GM12878 (cell line): ENCODE results near the gene IPCEF1.

Experiments
- CBX3 ChIP-seq: fragments of 200-600 bp; sonication (generic); IDR thresholded peaks from 2 replicates; pipeline ENCODE4 v1.6.1; 2016; ENCODE audit warnings: low read depth, borderline replicate concordance
- CBX5 ChIP-seq: sonication (generic); IDR thresholded peaks from 2 replicates; pipeline ENCODE4 v1.6.1; 2016; ENCODE audit warnings: low read depth, moderate library complexity, mild to moderate bottlenecking, inconsistent platforms
- EP300 ChIP-seq, 2 experiments: fragments of 150-350 bp in 1 of 2; IDR thresholded peaks; 2 replicates each; pipeline ENCODE4 v1.6.1; 2011 to 2012; ENCODE audit warnings: low read depth in 2 of 2, low read length in 2 of 2, borderline replicate concordance in 1 of 2, improper control_type of control experiment in 1 of 2, inconsistent platforms in 1 of 2; ENCODE audit not compliant: control insufficient read depth in 1 of 2
- EZH2 ChIP-seq: IDR thresholded peaks from 2 replicates; pipeline ENCODE4 v1.6.1; 2012; ENCODE audit warnings: low read depth, mild to moderate bottlenecking, control low read depth, inconsistent platforms, low read length, borderline replicate concordance; ENCODE audit not compliant: control insufficient read depth
- FOXK2 ChIP-seq: fragments of 450-650 bp; IDR thresholded peaks from 2 replicates; pipeline ENCODE4 v1.6.1; 2017; ENCODE audit warnings: mild to moderate bottlenecking, moderate library complexity
- JUND ChIP-seq: IDR thresholded peaks from 2 replicates; pipeline ENCODE4 v1.6.1; 2012; ENCODE audit warnings: low read depth, mild to moderate bottlenecking, low read length, improper control_type of control experiment, moderate library complexity
- POLR2AphosphoS5 ChIP-seq: IDR thresholded peaks from 2 replicates; pipeline ENCODE4 v1.6.1; 2011; ENCODE audit warnings: mild to moderate bottlenecking, low read length, inconsistent platforms
- TBL1XR1 ChIP-seq: IDR thresholded peaks from 2 replicates; pipeline ENCODE4 v1.6.1; 2012; ENCODE audit warnings: low read depth, low read length, improper control_type of control experiment
- ZNF217 ChIP-seq: fragments of 450-650 bp; IDR thresholded peaks from 2 replicates; pipeline ENCODE4 v1.6.1; 2017; ENCODE audit warnings: antibody characterized with exemption, mild to moderate bottlenecking
- TF ChIP-seq, protein P1 (sequence below): fragments of 450-650 bp; IDR thresholded peaks from 2 replicates; pipeline ENCODE4 v1.6.1; 2016; ENCODE audit warnings: mild to moderate bottlenecking
- TF ChIP-seq, protein P2 (sequence below), 3 experiments: IDR thresholded peaks in 2 of 3; conservative IDR thresholded peaks in 1 of 3; 2 replicates each; pipeline ENCODE4 v1.5.1; 2011; ENCODE audit warnings: low read depth in 3 of 3, low read length in 3 of 3, mild to moderate bottlenecking in 3 of 3, control low read depth in 2 of 3, moderate library complexity in 2 of 3, inconsistent platforms in 1 of 3, mixed read lengths in 1 of 3; ENCODE audit not compliant: control insufficient read depth in 2 of 3, insufficient read depth in 1 of 3; ENCODE audit errors: extremely low read depth in 1 of 3
- TF ChIP-seq, protein P3 (sequence below): IDR thresholded peaks from 2 replicates; pipeline ENCODE4 v1.6.1; 2012; ENCODE audit warnings: low read depth, low read length, improper control_type of control experiment
- TF ChIP-seq, protein P4 (sequence below): IDR thresholded peaks from 2 replicates; pipeline ENCODE4 v1.6.1; 2011; ENCODE audit warnings: borderline replicate concordance, low read depth, mild to moderate bottlenecking, moderate library complexity, low read length; ENCODE audit not compliant: insufficient read depth, poor library complexity, severe bottlenecking

- no peak for TF ChIP-seq FOXK2
- TF ChIP-seq, protein P1, sequence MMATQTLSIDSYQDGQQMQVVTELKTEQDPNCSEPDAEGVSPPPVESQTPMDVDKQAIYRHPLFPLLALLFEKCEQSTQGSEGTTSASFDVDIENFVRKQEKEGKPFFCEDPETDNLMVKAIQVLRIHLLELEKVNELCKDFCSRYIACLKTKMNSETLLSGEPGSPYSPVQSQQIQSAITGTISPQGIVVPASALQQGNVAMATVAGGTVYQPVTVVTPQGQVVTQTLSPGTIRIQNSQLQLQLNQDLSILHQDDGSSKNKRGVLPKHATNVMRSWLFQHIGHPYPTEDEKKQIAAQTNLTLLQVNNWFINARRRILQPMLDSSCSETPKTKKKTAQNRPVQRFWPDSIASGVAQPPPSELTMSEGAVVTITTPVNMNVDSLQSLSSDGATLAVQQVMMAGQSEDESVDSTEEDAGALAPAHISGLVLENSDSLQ, result no peak
- TF ChIP-seq EP300 (IDR thresholded peaks at IDR 0.05; ENCODE audit: borderline replicate concordance in 1 of 2, control insufficient read depth in 1 of 2, low read depth in 2 of 2, low read length in 2 of 2), result no peak
- TF ChIP-seq, protein P2, sequence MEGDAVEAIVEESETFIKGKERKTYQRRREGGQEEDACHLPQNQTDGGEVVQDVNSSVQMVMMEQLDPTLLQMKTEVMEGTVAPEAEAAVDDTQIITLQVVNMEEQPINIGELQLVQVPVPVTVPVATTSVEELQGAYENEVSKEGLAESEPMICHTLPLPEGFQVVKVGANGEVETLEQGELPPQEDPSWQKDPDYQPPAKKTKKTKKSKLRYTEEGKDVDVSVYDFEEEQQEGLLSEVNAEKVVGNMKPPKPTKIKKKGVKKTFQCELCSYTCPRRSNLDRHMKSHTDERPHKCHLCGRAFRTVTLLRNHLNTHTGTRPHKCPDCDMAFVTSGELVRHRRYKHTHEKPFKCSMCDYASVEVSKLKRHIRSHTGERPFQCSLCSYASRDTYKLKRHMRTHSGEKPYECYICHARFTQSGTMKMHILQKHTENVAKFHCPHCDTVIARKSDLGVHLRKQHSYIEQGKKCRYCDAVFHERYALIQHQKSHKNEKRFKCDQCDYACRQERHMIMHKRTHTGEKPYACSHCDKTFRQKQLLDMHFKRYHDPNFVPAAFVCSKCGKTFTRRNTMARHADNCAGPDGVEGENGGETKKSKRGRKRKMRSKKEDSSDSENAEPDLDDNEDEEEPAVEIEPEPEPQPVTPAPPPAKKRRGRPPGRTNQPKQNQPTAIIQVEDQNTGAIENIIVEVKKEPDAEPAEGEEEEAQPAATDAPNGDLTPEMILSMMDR (IDR thresholded peaks at IDR 0.05 in 2 of 3, conservative IDR thresholded peaks at IDR 0.05 in 1 of 3; ENCODE audit: control insufficient read depth in 2 of 3, extremely low read depth in 1 of 3, insufficient read depth in 1 of 3, low read depth in 3 of 3, low read length in 3 of 3), result no peak
- TF ChIP-seq TBL1XR1, result no peak
- TF ChIP-seq, protein P3, sequence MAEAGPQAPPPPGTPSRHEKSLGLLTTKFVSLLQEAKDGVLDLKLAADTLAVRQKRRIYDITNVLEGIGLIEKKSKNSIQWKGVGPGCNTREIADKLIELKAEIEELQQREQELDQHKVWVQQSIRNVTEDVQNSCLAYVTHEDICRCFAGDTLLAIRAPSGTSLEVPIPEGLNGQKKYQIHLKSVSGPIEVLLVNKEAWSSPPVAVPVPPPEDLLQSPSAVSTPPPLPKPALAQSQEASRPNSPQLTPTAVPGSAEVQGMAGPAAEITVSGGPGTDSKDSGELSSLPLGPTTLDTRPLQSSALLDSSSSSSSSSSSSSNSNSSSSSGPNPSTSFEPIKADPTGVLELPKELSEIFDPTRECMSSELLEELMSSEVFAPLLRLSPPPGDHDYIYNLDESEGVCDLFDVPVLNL, result no peak
- TF ChIP-seq POLR2AphosphoS5, result no peak
- TF ChIP-seq, protein P4, sequence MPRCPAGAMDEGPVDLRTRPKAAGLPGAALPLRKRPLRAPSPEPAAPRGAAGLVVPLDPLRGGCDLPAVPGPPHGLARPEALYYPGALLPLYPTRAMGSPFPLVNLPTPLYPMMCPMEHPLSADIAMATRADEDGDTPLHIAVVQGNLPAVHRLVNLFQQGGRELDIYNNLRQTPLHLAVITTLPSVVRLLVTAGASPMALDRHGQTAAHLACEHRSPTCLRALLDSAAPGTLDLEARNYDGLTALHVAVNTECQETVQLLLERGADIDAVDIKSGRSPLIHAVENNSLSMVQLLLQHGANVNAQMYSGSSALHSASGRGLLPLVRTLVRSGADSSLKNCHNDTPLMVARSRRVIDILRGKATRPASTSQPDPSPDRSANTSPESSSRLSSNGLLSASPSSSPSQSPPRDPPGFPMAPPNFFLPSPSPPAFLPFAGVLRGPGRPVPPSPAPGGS, result no peak
- TF ChIP-seq EZH2, result no peak
- no peak for TF ChIP-seq CBX5
- TF ChIP-seq CBX3, result no peak
- TF ChIP-seq ZNF217, result no peak
- no peak for TF ChIP-seq JUND
These were observed 38.0 kb upstream of the IPCEF1 start for GRCh38 chr6:154394571-154394970.
